Activated naive CD4-positive, alpha-beta T cell treated with anti-CD3 and anti-CD28 coated beads, Interleukin-2, amount 50 U/mL, for 24 hours (primary cell): ENCODE results near the gene TULP4.

Source experiments
- H3K27ac Mint-ChIP-seq: one replicate; pipeline ENCODE4 v1.8.0; 2021; ENCODE audit warnings: mild to moderate bottlenecking, mixed read lengths
- H3K27me3 Mint-ChIP-seq: one replicate; pipeline ENCODE4 v1.8.0; 2021; ENCODE audit warnings: mixed read lengths
- H3K36me3 Mint-ChIP-seq: one replicate; pipeline ENCODE4 v1.8.0; 2021; ENCODE audit warnings: mixed read lengths
- H3K4me1 Mint-ChIP-seq: one replicate; pipeline ENCODE4 v1.8.0; 2021; ENCODE audit warnings: mixed read lengths
- H3K4me3 Mint-ChIP-seq: one replicate; pipeline ENCODE4 v1.8.0; 2021; ENCODE audit warnings: mild to moderate bottlenecking, mixed read lengths
- H3K9me3 Mint-ChIP-seq: one replicate; pipeline ENCODE4 v1.8.0; 2021; ENCODE audit warnings: mixed read lengths

TULP4 gene

GRCh38 chr6:158485431-158485830, 173.2 kb downstream of the TULP4 start:
- no peak overlapping the region for H3K4me3 Mint-ChIP-seq
- peaks cover 6% of the 10 kb centered on the region for H3K4me1 Mint-ChIP-seq
- H3K27ac Mint-ChIP-seq = no peak overlapping the region
- no peaks in the 10 kb centered on the region for H3K27me3 Mint-ChIP-seq
- no peaks in the 10 kb centered on the region for H3K9me3 Mint-ChIP-seq
- H3K36me3 Mint-ChIP-seq = peaks cover 14% of the 10 kb centered on the region

- Mint-ChIP-seq H3K9me3 (no peaks in the 10 kb centered on the region), H3K27ac (no peak overlapping the region), H3K36me3 (peaks cover 9% of the 10 kb centered on the region), H3K27me3 (no peaks in the 10 kb centered on the region), H3K4me3 (no peak overlapping the region), H3K4me1 (peaks cover 6% of the 10 kb centered on the region)
These were observed 175.2 kb downstream of the TULP4 start for GRCh38 chr6:158487495-158487894.

GRCh38 chr6:158488065-158488464, 175.8 kb downstream of the TULP4 start:
- Mint-ChIP-seq H3K27me3 (no peaks in the 10 kb centered on the region), H3K9me3 (no peaks in the 10 kb centered on the region), H3K4me3 (no peak overlapping the region), H3K4me1 (peaks cover 6% of the 10 kb centered on the region), H3K36me3 (peaks cover 11% of the 10 kb centered on the region), H3K27ac (no peak overlapping the region)

- Mint-ChIP-seq H3K9me3 (no peaks in the 10 kb centered on the region), H3K27ac (no peak overlapping the region), H3K4me1 (peaks cover 6% of the 10 kb centered on the region), H3K27me3 (no peaks in the 10 kb centered on the region), H3K4me3 (no peak overlapping the region), H3K36me3 (peaks cover 10% of the 10 kb centered on the region)
These were observed 177.2 kb downstream of the TULP4 start for GRCh38 chr6:158489441-158489840.

- Mint-ChIP-seq H3K36me3 (peaks cover 6% of the 10 kb centered on the region), H3K27ac (no peak overlapping the region), H3K27me3 (no peaks in the 10 kb centered on the region), H3K4me3 (no peak overlapping the region), H3K9me3 (no peaks in the 10 kb centered on the region), H3K4me1 (peaks cover 2% of the 10 kb centered on the region)
These were observed 180.6 kb downstream of the TULP4 start for GRCh38 chr6:158492881-158493280.

- no peak overlapping the region for H3K27ac Mint-ChIP-seq
- no peaks in the 10 kb centered on the region for H3K9me3 Mint-ChIP-seq
- H3K36me3 Mint-ChIP-seq = peaks cover 13% of the 10 kb centered on the region
- no peak overlapping the region for H3K4me3 Mint-ChIP-seq
- no peaks in the 10 kb centered on the region for H3K4me1 Mint-ChIP-seq
- no peaks in the 10 kb centered on the region for H3K27me3 Mint-ChIP-seq
These were observed 184.4 kb downstream of the TULP4 start for GRCh38 chr6:158496700-158497099.

- Mint-ChIP-seq H3K27me3 (no peaks in the 10 kb centered on the region), H3K27ac (no peak overlapping the region), H3K36me3 (peaks cover 11% of the 10 kb centered on the region), H3K4me1 (no peaks in the 10 kb centered on the region), H3K4me3 (no peak overlapping the region), H3K9me3 (no peaks in the 10 kb centered on the region)
These were observed 185.4 kb downstream of the TULP4 start for GRCh38 chr6:158497620-158498019.

GRCh38 chr6:158498362-158498761, 186.1 kb downstream of the TULP4 start:
- H3K27me3 Mint-ChIP-seq = no peaks in the 10 kb centered on the region
- H3K4me3 Mint-ChIP-seq = no peak overlapping the region
- H3K27ac Mint-ChIP-seq = no peak overlapping the region
- H3K9me3 Mint-ChIP-seq = no peaks in the 10 kb centered on the region
- peaks cover 14% of the 10 kb centered on the region for H3K36me3 Mint-ChIP-seq
- no peaks in the 10 kb centered on the region for H3K4me1 Mint-ChIP-seq

GRCh38 chr6:158499601-158500000, 187.3 kb downstream of the TULP4 start:
- H3K27me3 Mint-ChIP-seq = no peaks in the 10 kb centered on the region
- H3K9me3 Mint-ChIP-seq = no peaks in the 10 kb centered on the region
- no peak overlapping the region for H3K27ac Mint-ChIP-seq
- peaks cover 16% of the 10 kb centered on the region for H3K36me3 Mint-ChIP-seq
- no peak overlapping the region for H3K4me3 Mint-ChIP-seq
- H3K4me1 Mint-ChIP-seq = no peaks in the 10 kb centered on the region

- Mint-ChIP-seq H3K36me3 (peaks cover 18% of the 10 kb centered on the region), H3K9me3 (no peaks in the 10 kb centered on the region), H3K4me1 (no peaks in the 10 kb centered on the region), H3K27ac (no peak overlapping the region), H3K27me3 (no peaks in the 10 kb centered on the region), H3K4me3 (no peak overlapping the region)
These were observed 187.9 kb downstream of the TULP4 start for GRCh38 chr6:158500016-158500735.

GRCh38 chr6:158501360-158502262, 189.3 kb downstream of the TULP4 start:
- no peak overlapping the region for H3K4me3 Mint-ChIP-seq
- no peak overlapping the region for H3K27ac Mint-ChIP-seq
- no peaks in the 10 kb centered on the region for H3K27me3 Mint-ChIP-seq
- H3K4me1 Mint-ChIP-seq = no peaks in the 10 kb centered on the region
- H3K36me3 Mint-ChIP-seq = peaks cover 18% of the 10 kb centered on the region
- H3K9me3 Mint-ChIP-seq = no peaks in the 10 kb centered on the region

GRCh38 chr6:158502263-158502950, 190.1 kb downstream of the TULP4 start:
- Mint-ChIP-seq H3K4me1 (no peaks in the 10 kb centered on the region), H3K27me3 (no peaks in the 10 kb centered on the region), H3K4me3 (no peak overlapping the region), H3K27ac (no peak overlapping the region), H3K36me3 (peaks cover 20% of the 10 kb centered on the region), H3K9me3 (no peaks in the 10 kb centered on the region)

- Mint-ChIP-seq H3K4me3 (no peak overlapping the region), H3K27ac (no peak overlapping the region), H3K27me3 (no peaks in the 10 kb centered on the region), H3K4me1 (no peaks in the 10 kb centered on the region), H3K9me3 (no peaks in the 10 kb centered on the region), H3K36me3 (peaks cover 20% of the 10 kb centered on the region)
These were observed 191.0 kb downstream of the TULP4 start for GRCh38 chr6:158503222-158503621.

GRCh38 chr6:158503846-158504245, 191.6 kb downstream of the TULP4 start:
- Mint-ChIP-seq H3K9me3 (no peaks in the 10 kb centered on the region), H3K36me3 (peaks cover 16% of the 10 kb centered on the region), H3K4me1 (no peaks in the 10 kb centered on the region), H3K27ac (no peak overlapping the region), H3K27me3 (no peaks in the 10 kb centered on the region), H3K4me3 (no peak overlapping the region)

GRCh38 chr6:158505194-158505593, 192.9 kb downstream of the TULP4 start:
- Mint-ChIP-seq H3K4me3 (no peak overlapping the region), H3K36me3 (peaks cover 12% of the 10 kb centered on the region), H3K9me3 (no peaks in the 10 kb centered on the region), H3K27ac (no peak overlapping the region), H3K4me1 (no peaks in the 10 kb centered on the region), H3K27me3 (no peaks in the 10 kb centered on the region)

- Mint-ChIP-seq H3K36me3 (peaks cover 10% of the 10 kb centered on the region), H3K9me3 (no peaks in the 10 kb centered on the region), H3K27ac (no peak overlapping the region), H3K4me1 (no peaks in the 10 kb centered on the region), H3K27me3 (no peaks in the 10 kb centered on the region), H3K4me3 (no peak overlapping the region)
These were observed 194.3 kb downstream of the TULP4 start for GRCh38 chr6:158506601-158507000.
